H1 (cell line): ENCODE data around the gene ARHGEF4. TPM values are rescaled to one million over a fixed set of nuclear protein-coding genes. Genes with fewer than 3 reads are reported as not detected.

Experiments
- CTCF ChIA-PET: fragments of 300-600 bp; sonication (Branson Sonifier 250); formaldehyde crosslinking; loops from one replicate; lab custom pipeline; 2021; ENCODE audit not compliant: partially characterized antibody; lab: Charles Lee
- POLR2A ChIA-PET: fragments of 300-600 bp; sonication (Branson Sonifier 250); formaldehyde crosslinking; loops from one replicate; lab custom pipeline; 2021; ENCODE audit warnings: inconsistent platforms; ENCODE audit not compliant: partially characterized antibody; lab: Charles Lee
- DNase-seq, 2 experiments: peaks; one replicate each; pipeline versions ENCODE4 v3.0.0 to v3.0.0-alpha.2; 2010 to 2022; ENCODE audit warnings: low spot score in 2 of 2, low read depth in 1 of 2, mixed read lengths in 1 of 2
- FAIRE-seq: peaks from 2 replicates; lab custom pipeline; 2011; peaks lifted over from hg19 to GRCh38; lab: Jason Lieb, UNC
- H2AFZ ChIP-seq: 2 replicates; pipeline ENCODE4 v1.8.1; 2012; ENCODE audit warnings: low read length, inconsistent platforms
- H2AK5ac ChIP-seq: 2 replicates; pipeline ENCODE4 v1.6.1; 2013; ENCODE audit warnings: low read depth, low read length
- H2BK120ac ChIP-seq: replicated peaks from 2 replicates; pipeline ENCODE3; 2013; ENCODE audit warnings: low read depth, low read length, inconsistent platforms
- H2BK12ac ChIP-seq: 2 replicates; pipeline ENCODE4 v1.6.1; 2013; ENCODE audit warnings: low read depth, low read length
- H2BK15ac ChIP-seq: 2 replicates; pipeline ENCODE4 v1.6.1; 2013; ENCODE audit warnings: low read length
- H2BK20ac ChIP-seq: 2 replicates; pipeline ENCODE4 v1.6.1; 2013; ENCODE audit warnings: low read length
- H2BK5ac ChIP-seq: 2 replicates; pipeline ENCODE4 v1.6.1; 2013; ENCODE audit warnings: low read depth, low read length
- H3K14ac ChIP-seq: 2 replicates; pipeline ENCODE4 v1.6.1; 2013; ENCODE audit warnings: inconsistent platforms; ENCODE audit not compliant: insufficient read length
- H3K18ac ChIP-seq: 2 replicates; pipeline ENCODE4 v1.6.1; 2013; ENCODE audit warnings: low read length; ENCODE audit errors: extremely low read depth
- H3K23ac ChIP-seq: 2 replicates; pipeline ENCODE4 v1.6.1; 2013; ENCODE audit warnings: inconsistent platforms; ENCODE audit not compliant: insufficient read length
- H3K23me2 ChIP-seq: 2 replicates; pipeline ENCODE4 v1.6.1; 2013; ENCODE audit warnings: low read depth, low read length
- H3K27ac ChIP-seq: 2 replicates; pipeline ENCODE4 v1.6.1; 2011; ENCODE audit warnings: low read depth, low read length, inconsistent platforms
- H3K27me3 ChIP-seq, 4 experiments: replicated peaks in 1 of 4; 1 replicate in 1 of 4; 2 replicates in 3 of 4; pipeline versions ENCODE4 v1.6.1 to v1.8.1; 2011 to 2013; ENCODE audit warnings: low read length in 3 of 4, mild to moderate bottlenecking in 3 of 4, inconsistent platforms in 2 of 4, mixed read lengths in 2 of 4, moderate library complexity in 1 of 4; ENCODE audit not compliant: control insufficient read depth in 3 of 4, insufficient read depth in 3 of 4; ENCODE audit errors: extremely low read depth in 1 of 4
- H3K36me3 ChIP-seq, 4 experiments: 2 replicates each; pipeline versions ENCODE4 v1.6.1 to v1.8.1; 2011 to 2013; ENCODE audit warnings: mild to moderate bottlenecking in 4 of 4, low read length in 3 of 4, moderate library complexity in 2 of 4, control low read depth in 1 of 4, inconsistent platforms in 1 of 4; ENCODE audit not compliant: insufficient read depth in 4 of 4, control insufficient read depth in 2 of 4
- H3K4ac ChIP-seq: replicated peaks from 2 replicates; pipeline ENCODE3; 2013; ENCODE audit warnings: low read length, low read depth, mixed read lengths, inconsistent platforms; ENCODE audit not compliant: insufficient read length
- H3K4me1 ChIP-seq, 4 experiments: replicated peaks in 1 of 4; 1 replicate in 1 of 4; 2 replicates in 3 of 4; pipeline versions ENCODE4 v1.6.1 to v1.8.1; 2011 to 2013; ENCODE audit warnings: low read length in 3 of 4, inconsistent platforms in 2 of 4, mixed read lengths in 1 of 4; ENCODE audit not compliant: insufficient read depth in 4 of 4, control insufficient read depth in 3 of 4
- H3K4me2 ChIP-seq, 2 experiments: 2 replicates each; pipeline versions ENCODE4 v1.6.1 to v1.8.1; 2011 to 2013; ENCODE audit warnings: low read depth in 2 of 2, low read length in 2 of 2, control low read depth in 1 of 2, inconsistent platforms in 1 of 2, mild to moderate bottlenecking in 1 of 2; ENCODE audit not compliant: insufficient read depth in 1 of 2
- H3K4me3 ChIP-seq, 4 experiments: fragments of 200-600, 300-600 bp in 1 of 4; sonication (generic), shearing (Covaris generic), sonication (Bioruptor Twin) in 1 of 4; 2 replicates each; pipeline versions ENCODE4 v1.5.1 to v1.8.1; 2011 to 2016; ENCODE audit warnings: low read length in 4 of 4, low read depth in 3 of 4, control low read depth in 2 of 4, inconsistent platforms in 2 of 4, mild to moderate bottlenecking in 2 of 4, mixed read lengths in 1 of 4, moderate library complexity in 1 of 4; ENCODE audit not compliant: insufficient read depth in 2 of 4; ENCODE audit errors: extremely low read depth in 1 of 4
- H3K56ac ChIP-seq: replicated peaks from 2 replicates; pipeline ENCODE3; 2013; ENCODE audit warnings: low read depth, mild to moderate bottlenecking, mixed read lengths, low read length, inconsistent platforms; ENCODE audit not compliant: insufficient read length
- H3K79me1 ChIP-seq: 2 replicates; pipeline ENCODE4 v1.6.1; 2013; ENCODE audit warnings: low read depth, low read length, control low read depth
- H3K79me2 ChIP-seq, 2 experiments: 2 replicates each; pipeline versions ENCODE4 v1.6.1 to v1.8.1; 2012 to 2013; ENCODE audit warnings: low read length in 2 of 2, mild to moderate bottlenecking in 2 of 2, inconsistent platforms in 1 of 2; ENCODE audit not compliant: insufficient read depth in 2 of 2, control insufficient read depth in 1 of 2
- H3K9ac ChIP-seq, 4 experiments: replicated peaks in 1 of 4; 1 replicate in 1 of 4; 2 replicates in 3 of 4; pipeline versions ENCODE4 v1.6.1 to v1.8.1; 2011 to 2013; ENCODE audit warnings: low read depth in 3 of 4, low read length in 3 of 4, control low read depth in 2 of 4, mild to moderate bottlenecking in 2 of 4, moderate library complexity in 2 of 4, inconsistent platforms in 1 of 4; ENCODE audit errors: extremely low read depth in 1 of 4
- H3K9me3 ChIP-seq, 2 experiments: 2 replicates each; pipeline versions ENCODE4 v1.6.1 to v1.8.1; 2012 to 2013; ENCODE audit warnings: mild to moderate bottlenecking in 2 of 2, moderate library complexity in 2 of 2, control low read depth in 1 of 2, inconsistent platforms in 1 of 2, low read depth in 1 of 2, low read length in 1 of 2, mixed read lengths in 1 of 2; ENCODE audit not compliant: insufficient read depth in 2 of 2
- H4K20me1 ChIP-seq, 2 experiments: replicated peaks in 1 of 2; 2 replicates each; pipeline versions ENCODE3 to v1.8.1; 2011 to 2013; ENCODE audit warnings: inconsistent platforms in 2 of 2, low read length in 2 of 2, mild to moderate bottlenecking in 1 of 2; ENCODE audit not compliant: insufficient read depth in 2 of 2, control insufficient read depth in 1 of 2
- H4K5ac ChIP-seq: 2 replicates; pipeline ENCODE4 v1.6.1; 2013; ENCODE audit warnings: low read length, low read depth, mixed read lengths, inconsistent platforms; ENCODE audit not compliant: insufficient read length
- H4K8ac ChIP-seq: 2 replicates; pipeline ENCODE4 v1.8.0; 2013; ENCODE audit warnings: mild to moderate bottlenecking, moderate library complexity, low read length, inconsistent platforms; ENCODE audit not compliant: insufficient read depth; ENCODE audit errors: extremely low read depth
- H4K91ac ChIP-seq: replicated peaks from 2 replicates; pipeline ENCODE3; 2013; ENCODE audit warnings: low read length, mixed read lengths, inconsistent platforms; ENCODE audit not compliant: insufficient read length
- HDAC6 ChIP-seq: IDR thresholded peaks from one replicate; pipeline ENCODE4 v1.7.1; 2012; ENCODE audit warnings: low read depth, mild to moderate bottlenecking, inconsistent platforms, low read length, moderate library complexity
- MAFK ChIP-seq: IDR thresholded peaks from 2 replicates; pipeline ENCODE4 v1.6.1; 2012; ENCODE audit warnings: low read depth, mild to moderate bottlenecking, improper control_type of control experiment, low read length
- PHF8 ChIP-seq: fragments of 200-600 bp; sonication (generic); conservative IDR thresholded peaks from 2 replicates; pipeline ENCODE4 v1.7.1; 2012; ENCODE audit warnings: low read depth, mild to moderate bottlenecking, inconsistent platforms, low read length, moderate library complexity
- SUZ12 ChIP-seq: fragments of 200-600 bp; sonication (generic); IDR thresholded peaks from 2 replicates; pipeline ENCODE4 v1.6.1; 2012; ENCODE audit warnings: mild to moderate bottlenecking, inconsistent platforms, low read length, moderate library complexity, mixed read lengths
- WGBS, 2 experiments: shearing (Covaris generic) in 1 of 2; methylation state at CpG; one replicate each; pipeline versions ENCODE4 v1.1.6 to v1.1.7; 2013 to 2015; ENCODE audit warnings: low lambda C conversion rate in 2 of 2, mixed read lengths in 2 of 2, inconsistent platforms in 1 of 2, low coverage in 1 of 2, missing lambda C conversion rate in 1 of 2; ENCODE audit not compliant: insufficient replicate concordance in 2 of 2, insufficient coverage in 1 of 2, insufficient read length in 1 of 2; ENCODE audit errors: extremely low coverage in 1 of 2, missing lambda C conversion rate in 1 of 2; 5-methylcytosine and 5-hydroxymethylcytosine counted together
- polyA plus RNA-seq, 7 experiments: library from polyadenylated mRNA; depleted of rRNA in 3 of 7; stranded (reverse) in 5 of 7; unstranded in 2 of 7; fragments of >200 nt in 5 of 7; fragments of 200-250 nt in 2 of 7; gene quantifications; 1 replicate in 5 of 7; 2 replicates in 1 of 7; 4 replicates in 1 of 7; pipeline versions ENCODE4 v1.2.1 to v1.2.3, GENCODE V29; 2011 to 2013; ENCODE audit warnings: missing spikeins in 2 of 7, mixed read lengths in 2 of 7
- total RNA-seq: library from RNA; stranded (reverse); fragmentation: NEBNext Ultra II Directional; extraction: Animal tissue kit (Norgen Biotek cat#: 25700); gene quantifications from 2 replicates; pipeline ENCODE4 v1.2.1, GENCODE V29; 2021

Gene ARHGEF4
- total and polyA plus RNA-seq, 2 of the 8 experiments (the other 6 are each of a cell fraction or from before 2014, with no cell fraction given), result 10.6 to 14.6 TPM

DNA sequence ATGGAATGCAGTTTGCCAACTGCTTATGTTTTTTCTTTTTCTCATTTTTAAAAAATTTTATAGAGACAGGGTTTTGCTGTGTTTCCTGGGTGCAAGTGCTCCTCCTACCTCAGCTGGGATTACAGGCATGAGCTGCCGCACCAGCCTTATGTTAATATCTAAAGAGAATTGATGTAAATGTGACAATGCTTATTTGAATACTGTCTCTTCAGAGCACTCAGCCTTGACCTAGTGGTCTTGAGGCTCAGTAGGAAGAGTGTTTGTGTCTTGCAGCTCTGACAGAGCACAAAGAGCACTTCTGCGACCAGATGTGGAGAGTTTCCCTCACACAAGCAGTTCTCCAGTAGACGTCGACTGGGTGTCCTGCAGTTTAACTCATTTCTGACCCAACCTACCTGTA is 55.3 kb downstream of the ARHGEF4 start:
- no peaks in the 10 kb centered on the region for H3K79me1 ChIP-seq
- WGBS, 2 experiments, result 80% methylated on average over 4 of the region's 4 CpGs; no CpG with 5 or more reads in 1 of the 2 experiments
- TF ChIP-seq HDAC6, result no peak
- no peak for TF ChIP-seq SUZ12
- no peak for TF ChIP-seq MAFK
- TF ChIP-seq PHF8, result no peak
- H2BK5ac ChIP-seq, result no peak overlapping the region
- no peak overlapping the region for H4K5ac ChIP-seq
- no peak overlapping the region for H2BK15ac ChIP-seq
- no peak overlapping the region for H3K18ac ChIP-seq
- FAIRE-seq (no peak), DNase-seq (no peak)
- H2BK20ac ChIP-seq, result no peak overlapping the region
- no peak overlapping the region for H3K9ac ChIP-seq
- H3K36me3 ChIP-seq, result no peaks in the 10 kb centered on the region
- no peaks in the 10 kb centered on the region for H3K27me3 ChIP-seq
- H4K91ac ChIP-seq, result no peak overlapping the region
- H3K14ac ChIP-seq, result no peak overlapping the region
- H3K56ac ChIP-seq, result no peak overlapping the region
- H3K79me2 ChIP-seq, result no peaks in the 10 kb centered on the region
- H2BK12ac ChIP-seq, result no peak overlapping the region
- H4K20me1 ChIP-seq, result no peaks in the 10 kb centered on the region
- H2BK120ac ChIP-seq, result no peak overlapping the region
- no peak overlapping the region for H3K4me3 ChIP-seq
- no peak overlapping the region for H3K23ac ChIP-seq
- H3K23me2 ChIP-seq, result no peaks in the 10 kb centered on the region; the same call in 1 of the 2 replicates
- H4K8ac ChIP-seq, result no peak overlapping the region
- ChIA-PET POLR2A (no interaction called here), CTCF (interaction anchor here (1.0 to 2.3 kb wide), 5 partner anchors 8 to 93 kb away, joined by 3 to 14 read pairs (median 5); no protein-coding TSS in a partner anchor)
- no peaks in the 10 kb centered on the region; a peak in 1 of 4 replicates for H3K9me3 ChIP-seq
- H2AK5ac ChIP-seq, result no peak overlapping the region
- peaks cover 2 to 13% (median 8%) of the 10 kb centered on the region in 4 experiments; a peak in 6 of 7 replicates for H3K4me1 ChIP-seq
- no peak overlapping the region for H3K4me2 ChIP-seq
- no peak overlapping the region for H3K27ac ChIP-seq
- H2AFZ ChIP-seq, result no peak overlapping the region
- H3K4ac ChIP-seq, result no peak overlapping the region
